ENCODE data around the gene CXCL11. TPM values are rescaled to one million over a fixed set of nuclear protein-coding genes. Genes with fewer than 3 reads are reported as not detected.
"Not testable (repeated sequence)": the region's sequence is repeated elsewhere in the genome, so short reads cannot be mapped to it uniquely, and the experiment has no call there.

CXCL11 gene
- polyA plus RNA-seq, 4 donors = 0.18 to 0.62 (median 0.41) TPM

DNA sequence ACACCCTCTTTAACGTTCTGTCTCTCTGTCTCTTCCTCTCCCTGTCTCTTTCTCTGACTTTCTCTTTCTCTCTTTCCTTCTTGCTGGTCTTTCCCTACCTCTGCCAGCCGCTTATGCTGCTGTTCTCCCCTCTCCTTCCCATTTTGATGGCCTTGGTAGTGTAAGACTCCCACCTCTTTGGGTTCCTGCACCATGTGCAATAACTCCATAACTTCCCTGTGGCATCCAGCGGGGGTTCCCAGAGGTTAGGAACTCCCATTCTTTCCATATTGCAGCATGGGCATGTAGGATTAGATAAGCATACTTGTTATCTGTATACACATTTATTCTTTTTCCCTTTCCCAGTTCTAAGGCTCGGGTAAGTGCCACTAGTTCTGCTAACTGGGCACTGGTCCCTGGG is 8.8 kb upstream of the CXCL11 start:
- not testable (repeated sequence) for DNase-seq (ENCODE audit: low read depth in 4 of 4, low spot score in 3 of 4)

DNA sequence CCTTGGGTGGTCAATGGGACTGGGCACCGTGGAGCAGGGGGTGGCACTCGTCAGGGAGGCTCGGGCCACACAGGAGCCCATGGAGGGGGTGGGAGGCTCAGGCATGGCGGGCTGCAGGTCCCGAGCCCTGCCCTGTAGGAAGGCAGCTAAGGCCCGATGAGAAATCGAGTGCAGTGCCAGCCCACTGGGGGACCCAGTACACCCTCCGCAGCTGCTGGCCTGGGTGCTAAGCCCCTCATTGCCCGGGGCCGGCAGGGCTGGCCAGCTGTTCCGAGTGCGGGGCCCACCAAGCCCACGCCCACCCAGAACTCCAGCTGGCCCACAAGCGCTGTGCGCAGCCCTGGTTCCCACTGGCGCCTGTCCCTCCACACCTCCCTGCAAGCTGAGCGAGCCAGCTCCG is 7.4 kb upstream of the CXCL11 start:
- not testable (repeated sequence) for DNase-seq (ENCODE audit: low read depth in 4 of 4, low spot score in 3 of 4)

DNA sequence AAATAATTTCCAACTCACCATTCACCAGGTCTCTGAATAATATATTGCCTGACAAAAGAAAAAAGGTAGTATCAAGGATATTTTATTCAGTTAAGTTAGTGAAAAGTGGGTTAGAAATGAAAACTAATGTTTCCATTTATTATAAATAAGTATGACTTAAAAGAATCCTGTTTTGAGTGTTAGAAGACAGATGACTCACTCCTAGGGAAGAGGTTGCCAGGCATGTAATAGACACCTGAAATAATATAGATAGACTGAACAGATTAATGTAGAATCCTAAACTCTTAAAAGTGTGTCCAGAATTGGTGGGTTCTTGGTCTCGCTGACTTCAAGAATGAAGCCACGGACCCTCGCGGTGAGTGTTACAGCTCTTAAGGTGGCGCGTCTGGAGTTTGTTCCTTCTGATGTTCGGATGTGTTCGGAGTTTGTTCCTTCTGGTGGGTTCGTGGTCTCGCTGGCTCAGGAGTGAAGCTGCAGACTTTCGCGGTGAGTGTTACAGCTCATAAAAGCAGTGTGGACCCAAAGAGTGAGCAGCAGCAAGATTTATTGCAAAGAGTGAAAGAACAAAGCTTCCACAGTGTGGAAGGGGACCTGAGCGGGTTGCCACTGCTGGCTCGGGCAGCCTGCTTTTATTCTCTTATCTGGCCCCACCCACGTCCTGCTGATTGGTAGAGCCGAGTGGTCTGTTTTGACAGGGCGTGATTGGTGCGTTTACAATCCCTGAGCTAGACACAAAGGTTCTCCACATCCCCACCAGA is 6.5 kb upstream of the CXCL11 start:
- not testable (repeated sequence) for DNase-seq (ENCODE audit: low read depth in 4 of 4, low spot score in 3 of 4)

DNA sequence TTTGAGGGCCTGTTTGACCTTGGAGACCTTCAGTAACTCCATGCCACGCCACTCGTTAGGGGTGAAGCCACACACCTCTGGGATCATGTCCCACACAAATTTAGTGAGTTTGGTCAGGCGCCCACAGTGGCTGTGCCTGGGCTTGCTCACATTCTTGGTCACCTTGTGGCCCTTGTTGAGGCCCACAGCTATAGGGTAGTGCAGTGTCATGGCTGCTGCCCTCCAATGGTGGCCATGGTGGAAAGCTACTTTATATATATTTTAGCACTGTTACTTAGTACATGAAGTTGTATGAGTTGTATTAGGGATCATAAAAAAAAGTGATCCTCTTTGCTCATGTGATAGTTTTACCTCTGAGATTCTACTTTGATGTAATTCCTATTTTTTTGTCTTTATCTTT is 985 bp upstream of the CXCL11 start:
- no peak for DNase-seq (ENCODE audit: low read depth in 4 of 4, low spot score in 3 of 4)

DNA sequence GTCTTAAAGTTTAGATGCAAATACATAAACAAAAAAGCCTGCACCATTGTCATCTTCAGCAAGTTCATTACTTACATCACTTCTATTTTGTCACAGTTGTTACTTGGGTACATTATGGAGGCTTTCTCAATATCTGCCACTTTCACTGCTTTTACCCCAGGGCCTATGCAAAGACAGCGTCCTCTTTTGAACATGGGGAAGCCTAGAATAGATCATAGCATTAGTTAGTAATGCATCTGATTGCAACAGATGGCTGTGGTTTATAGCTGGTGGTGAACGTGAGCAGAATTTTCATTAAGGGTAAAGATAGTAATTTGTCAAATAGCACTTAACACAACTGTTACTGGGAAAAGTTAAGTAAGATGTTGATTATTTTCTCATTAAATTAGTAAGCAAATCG is 729 bp downstream of the CXCL11 start:
- DNase-seq (ENCODE audit: low read depth in 4 of 4, low spot score in 3 of 4) = no peak

DNA sequence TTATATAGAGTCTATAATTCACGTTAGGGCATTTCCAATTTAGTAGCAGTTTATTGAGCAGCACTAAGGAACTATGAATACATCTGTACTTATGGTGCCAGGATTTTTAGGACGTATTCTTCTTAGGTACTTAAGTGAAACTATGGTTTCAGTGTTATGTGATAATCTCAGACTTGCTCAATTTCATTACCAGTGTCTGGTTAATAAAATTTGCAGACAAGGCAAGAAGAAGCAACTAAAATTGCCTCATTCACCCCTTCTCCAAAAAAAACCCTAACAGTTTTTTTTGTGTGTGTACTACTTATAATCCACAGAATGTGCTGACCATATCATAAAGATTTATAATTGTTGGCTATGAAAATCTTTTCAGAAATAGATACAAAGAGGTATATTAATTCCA is 6.6 kb downstream of the CXCL11 start:
- DNase-seq (ENCODE audit: low read depth in 4 of 4, low spot score in 3 of 4) = no peak

DNA sequence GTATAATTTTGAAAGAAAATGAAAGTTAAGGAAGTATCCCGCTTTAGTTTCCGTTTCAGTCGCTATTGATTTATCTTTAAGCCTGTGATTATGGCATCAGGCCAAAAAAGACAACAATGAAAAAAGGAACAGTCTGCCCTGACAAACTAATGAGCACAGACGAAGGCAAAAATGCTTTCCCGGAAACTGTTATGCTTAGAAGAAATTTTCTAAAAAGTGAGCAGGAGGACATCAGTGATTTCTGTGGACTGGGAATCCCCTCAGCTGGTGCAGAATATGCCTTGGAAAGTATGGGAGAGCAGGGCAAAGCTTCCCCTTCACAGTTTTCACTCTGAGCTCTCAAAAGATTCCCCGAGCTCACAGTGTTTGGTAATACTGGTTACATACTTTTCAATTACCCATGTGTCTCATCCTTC is 7.5 kb downstream of the CXCL11 start:
- peak in 1 of 4 donors; percentile 20 for DNase-seq (ENCODE audit: low read depth in 4 of 4, low spot score in 3 of 4)

DNA sequence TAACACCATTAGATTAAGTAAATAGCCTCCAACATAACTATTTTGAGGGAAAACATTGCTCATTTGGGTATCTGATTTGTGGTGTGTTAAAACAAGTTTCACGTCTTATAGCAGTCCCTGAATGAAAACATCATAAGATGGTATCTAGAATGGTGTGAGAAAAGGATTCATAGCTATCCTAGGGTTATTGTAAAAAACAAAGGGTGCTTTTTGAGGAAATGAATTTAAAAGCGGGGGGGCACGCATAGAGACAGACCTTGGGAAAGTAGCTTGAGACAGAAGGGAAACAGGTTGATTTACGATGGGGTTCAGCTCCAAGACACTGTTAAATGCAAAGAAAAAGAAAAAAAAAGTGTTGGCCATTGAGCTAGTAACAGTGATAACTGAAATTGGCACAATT is 11.8 kb downstream of the CXCL11 start:
- DNase-seq (ENCODE audit: low read depth in 4 of 4, low spot score in 3 of 4) = no peak

DNA sequence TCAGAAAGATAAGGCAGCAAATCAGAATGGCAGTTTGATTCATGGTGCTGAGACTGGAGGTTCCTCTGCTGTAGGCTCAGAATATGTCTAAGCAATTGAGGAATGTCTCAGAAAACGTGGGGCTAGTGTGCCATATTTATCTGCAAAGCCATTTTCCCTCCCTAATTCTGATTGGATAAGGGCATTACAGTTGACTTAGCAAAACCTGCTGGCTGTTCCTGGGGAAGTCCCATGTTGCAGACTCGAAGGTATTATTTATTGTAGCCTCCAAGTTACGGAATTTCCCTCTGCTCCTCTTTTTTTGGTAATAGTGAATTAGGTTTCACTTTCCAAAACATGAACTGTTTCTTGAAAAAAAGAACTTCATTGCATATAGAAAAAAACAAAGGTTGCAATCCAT is 12.5 kb downstream of the CXCL11 start, which contains the start of gene CXCL10:
Gene CXCL10, minus strand, starts transcription at position 109 of the 400 bp plus-strand sequence. Its CDS starts 66 bp downstream, at position 43.
- DNase-seq (ENCODE audit: low read depth in 4 of 4, low spot score in 3 of 4) = no peak

DNA sequence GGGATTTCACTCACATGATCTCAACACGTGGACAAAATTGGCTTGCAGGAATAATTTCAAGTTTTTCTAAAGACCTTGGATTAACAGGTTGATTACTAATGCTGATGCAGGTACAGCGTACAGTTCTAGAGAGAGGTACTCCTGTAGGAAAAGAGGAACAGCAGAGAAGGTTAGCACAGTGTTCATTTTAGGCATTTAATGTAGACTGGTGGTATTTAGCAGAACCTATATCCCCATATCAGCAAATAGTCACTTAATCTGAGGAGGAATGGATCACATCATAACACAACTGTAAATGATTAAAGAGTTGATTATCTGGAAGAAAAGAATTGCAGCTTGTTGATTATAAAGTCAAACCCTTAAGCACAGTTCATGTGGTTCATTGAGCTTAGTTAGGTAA is 13.2 kb downstream of the CXCL11 start:
- DNase-seq (ENCODE audit: low read depth in 4 of 4, low spot score in 3 of 4) = no peak

DNA sequence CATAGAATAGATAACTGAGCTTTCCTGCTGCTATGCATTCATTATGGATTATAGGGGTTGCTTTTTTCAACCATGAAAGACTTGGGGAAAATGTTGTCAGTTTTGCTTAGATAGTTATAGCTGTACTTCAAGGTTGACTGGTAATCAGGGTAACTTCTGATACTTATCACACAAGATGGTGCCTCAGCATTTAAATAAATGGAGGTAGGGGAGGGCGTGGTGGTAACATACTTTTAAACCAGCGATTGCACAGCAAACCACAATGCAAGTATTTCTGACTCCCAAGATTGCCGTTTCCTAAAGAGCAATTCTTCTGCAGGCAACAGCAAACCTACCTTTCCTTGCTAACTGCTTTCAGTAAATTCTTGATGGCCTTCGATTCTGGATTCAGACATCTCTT is 13.8 kb downstream of the CXCL11 start:
- DNase-seq (ENCODE audit: low read depth in 4 of 4, low spot score in 3 of 4) = no peak

DNA sequence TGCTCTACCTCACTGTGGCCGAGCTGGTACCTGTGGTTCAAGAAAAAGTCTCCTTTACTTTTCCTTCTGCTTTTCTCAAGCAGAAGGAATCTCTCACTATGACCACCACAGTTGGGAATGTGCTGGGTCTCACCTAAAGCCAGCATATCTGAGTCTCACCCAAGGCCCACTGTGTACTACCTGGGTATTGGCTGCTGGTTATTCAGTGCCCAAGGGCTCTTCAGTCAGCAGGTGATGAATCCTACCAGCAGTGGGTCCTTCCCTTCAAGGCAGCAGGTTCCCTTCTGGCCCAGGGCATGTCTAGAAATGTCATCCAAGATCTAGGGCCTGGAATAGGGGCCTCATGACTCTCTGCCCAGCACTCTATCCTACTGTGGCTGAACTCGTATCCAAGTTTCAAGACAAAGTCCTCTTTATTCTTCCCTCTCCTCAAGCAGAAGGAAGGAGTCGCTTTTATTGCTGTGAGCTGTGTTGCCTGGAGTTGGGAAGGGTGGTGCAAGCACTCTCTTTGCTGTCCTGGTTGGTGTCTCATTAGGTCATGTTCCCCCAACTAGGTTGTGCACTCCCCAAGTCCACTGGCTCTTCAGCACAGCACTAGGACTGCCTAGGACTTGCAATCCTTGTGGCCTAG is 18.7 kb downstream of the CXCL11 start:
- no peak for DNase-seq (ENCODE audit: low read depth in 4 of 4, low spot score in 3 of 4)

DNA sequence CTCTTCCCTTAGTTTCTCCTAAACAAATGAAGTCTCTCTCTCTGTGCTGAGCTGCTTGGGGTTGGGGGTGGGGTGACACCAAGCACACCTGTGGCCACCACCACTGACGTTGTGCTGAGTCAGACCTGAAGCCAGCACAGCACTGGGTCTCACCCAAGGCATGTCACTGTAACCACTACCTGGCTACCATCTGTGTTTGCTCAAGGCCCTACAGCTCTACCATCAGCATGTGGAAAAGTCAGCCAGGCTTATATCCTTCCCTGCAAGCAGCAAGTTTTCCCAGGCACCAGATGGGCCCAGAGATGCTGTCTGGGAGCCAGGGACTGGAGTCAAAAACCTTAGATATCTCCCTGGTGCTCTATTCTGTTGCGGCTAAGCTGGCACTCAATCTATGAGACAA is 19.5 kb downstream of the CXCL11 start:
- DNase-seq (ENCODE audit: low read depth in 4 of 4, low spot score in 3 of 4) = no peak

DNA sequence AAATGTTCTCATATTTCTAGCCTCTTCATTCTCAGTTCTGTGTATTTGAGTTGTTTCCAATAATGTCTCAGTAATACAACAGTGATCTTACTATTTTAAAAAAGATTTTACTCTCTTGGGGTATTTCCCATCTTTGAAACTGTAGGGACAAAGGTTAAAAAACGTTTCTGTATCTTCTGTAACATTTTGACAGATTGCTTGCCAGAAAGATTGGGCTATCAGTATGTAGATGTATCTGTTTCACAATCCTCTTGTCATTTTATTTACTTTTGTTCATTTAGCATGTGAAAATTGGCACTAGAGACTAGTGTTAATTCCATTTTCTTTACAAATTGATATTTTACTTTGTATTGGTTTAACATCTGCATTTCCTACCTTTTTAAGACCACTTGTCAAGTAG is 22.3 kb downstream of the CXCL11 start:
- no peak for DNase-seq (ENCODE audit: low read depth in 4 of 4, low spot score in 3 of 4)

DNA sequence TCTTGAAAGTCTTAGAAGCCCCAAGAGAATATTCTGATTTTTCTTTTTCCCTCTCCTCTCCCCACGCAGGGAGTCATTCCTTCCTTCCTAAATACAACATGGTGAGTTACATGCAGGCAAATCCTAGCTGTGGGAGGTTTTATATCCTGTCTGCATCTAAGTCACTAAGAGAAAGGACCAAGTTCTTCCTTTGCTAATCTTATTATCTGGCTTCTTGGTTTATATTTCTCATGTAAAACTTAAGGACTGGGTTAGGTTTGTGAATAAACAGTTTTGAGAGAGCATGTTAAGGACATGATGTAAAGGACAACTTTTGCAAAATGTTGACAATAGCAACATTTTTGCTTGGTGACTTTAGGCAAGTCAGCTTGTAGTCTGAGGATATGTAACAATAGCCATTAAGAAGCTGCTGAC is 23.5 kb downstream of the CXCL11 start:
- DNase-seq (ENCODE audit: low read depth in 4 of 4, low spot score in 3 of 4) = no peak

DNA sequence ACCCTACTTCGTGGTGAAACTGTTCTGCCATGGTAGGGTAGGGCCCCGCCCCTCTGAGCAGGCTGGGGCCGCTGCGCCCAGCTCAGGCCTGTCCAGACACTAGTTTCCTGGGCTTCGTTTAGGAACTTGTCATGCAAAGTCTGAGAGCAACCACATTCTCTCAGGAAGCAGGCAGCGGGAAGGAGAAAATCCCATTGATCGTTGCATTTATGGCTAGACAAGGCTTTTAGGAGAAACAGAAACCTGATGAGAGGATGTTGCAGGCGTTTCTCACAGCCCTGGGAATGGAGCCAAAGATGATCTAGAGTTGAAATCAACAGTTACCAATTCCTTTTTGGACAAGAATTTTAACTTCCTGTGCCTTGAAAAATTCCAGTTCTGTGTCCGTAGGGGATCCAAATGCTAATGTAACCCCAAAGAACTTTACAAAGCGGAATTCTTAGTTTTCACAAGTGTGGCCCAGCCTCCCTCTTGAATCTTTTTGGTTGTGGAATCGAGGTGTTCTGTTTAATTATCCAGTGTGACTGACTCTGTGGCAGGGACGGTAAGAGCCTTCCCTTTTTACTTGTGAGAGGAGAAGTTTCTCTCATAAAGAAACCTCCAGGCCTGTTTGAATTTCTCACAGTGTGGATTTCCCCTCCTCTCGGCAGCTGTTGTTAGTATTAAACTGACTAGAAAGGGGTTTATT is 24.0 kb downstream of the CXCL11 start:
- no peak for DNase-seq (ENCODE audit: low read depth in 4 of 4, low spot score in 3 of 4)

DNA sequence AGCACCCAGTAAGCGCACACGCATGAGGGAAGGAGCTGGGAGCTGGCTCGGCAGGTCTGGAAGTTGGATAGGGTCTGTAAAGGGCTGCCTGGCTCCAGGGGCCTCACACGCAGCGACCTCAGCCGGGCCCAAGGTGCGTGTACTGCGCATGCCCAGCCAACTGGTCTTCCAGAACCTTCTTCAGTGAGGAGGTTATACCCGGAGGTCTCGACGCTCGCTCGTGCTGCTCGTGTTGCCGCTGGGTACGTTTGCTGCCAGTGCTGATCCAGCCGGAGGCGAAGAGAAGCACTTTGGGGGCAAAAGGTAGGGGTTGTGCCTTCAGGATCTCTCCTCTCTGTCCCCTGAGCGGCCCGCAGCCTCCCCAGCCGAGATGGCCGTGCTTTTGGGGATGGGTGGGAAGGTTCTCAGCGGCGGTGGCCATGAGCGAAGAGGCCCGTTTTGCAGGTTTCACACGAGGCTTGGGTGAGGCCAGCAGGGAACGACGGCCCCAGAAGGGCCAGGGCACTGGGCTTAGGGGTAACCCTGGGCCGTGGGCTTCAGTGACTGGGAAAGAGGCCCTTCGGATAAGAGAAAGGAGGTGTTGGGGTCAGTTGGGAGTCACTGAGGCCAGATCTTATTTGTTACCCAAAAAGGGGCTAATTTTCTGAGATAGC is 24.7 kb downstream of the CXCL11 start:
- no peak for DNase-seq (ENCODE audit: low read depth in 4 of 4, low spot score in 3 of 4)

DNA sequence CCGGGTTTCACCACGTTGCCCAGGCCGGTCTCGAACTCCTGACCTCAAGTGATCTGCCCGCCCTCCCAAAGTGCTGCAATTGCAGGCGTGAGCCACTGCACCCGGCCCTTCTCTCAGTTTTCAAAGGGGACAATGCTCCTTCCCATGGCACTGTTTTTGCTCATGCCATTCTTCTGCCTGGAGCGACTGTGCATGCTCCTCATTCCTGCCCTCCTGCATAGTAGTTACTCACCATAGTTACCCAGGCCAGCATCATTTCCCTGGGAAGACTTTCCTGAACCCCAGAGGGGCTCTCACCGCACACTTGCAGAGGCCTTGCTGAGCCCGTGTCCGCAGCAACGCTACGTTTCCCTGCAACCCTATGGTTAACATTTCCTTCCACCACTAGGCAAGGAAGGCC is 25.3 kb downstream of the CXCL11 start:
- DNase-seq (ENCODE audit: low read depth in 4 of 4, low spot score in 3 of 4) = no peak

DNA sequence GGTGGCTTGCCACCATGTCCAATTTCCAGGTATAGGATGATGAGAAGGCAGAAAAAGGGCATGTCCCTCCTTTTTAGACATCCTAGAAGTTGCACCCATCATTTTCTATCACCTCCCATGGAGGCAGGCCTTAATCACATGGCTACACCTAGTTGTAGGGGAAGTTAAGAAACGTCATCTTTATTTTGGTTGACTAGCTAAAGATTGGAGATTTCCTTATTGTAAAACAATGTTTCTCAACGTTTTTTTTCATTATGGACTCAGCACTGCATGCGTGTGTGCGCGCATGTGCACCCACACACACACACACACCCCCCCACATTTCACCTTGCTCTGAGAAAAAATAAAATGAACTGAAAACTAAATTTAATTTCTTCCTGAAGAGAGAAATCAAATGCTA is 26.6 kb downstream of the CXCL11 start:
- no peak for DNase-seq (ENCODE audit: low read depth in 4 of 4, low spot score in 3 of 4)

DNA sequence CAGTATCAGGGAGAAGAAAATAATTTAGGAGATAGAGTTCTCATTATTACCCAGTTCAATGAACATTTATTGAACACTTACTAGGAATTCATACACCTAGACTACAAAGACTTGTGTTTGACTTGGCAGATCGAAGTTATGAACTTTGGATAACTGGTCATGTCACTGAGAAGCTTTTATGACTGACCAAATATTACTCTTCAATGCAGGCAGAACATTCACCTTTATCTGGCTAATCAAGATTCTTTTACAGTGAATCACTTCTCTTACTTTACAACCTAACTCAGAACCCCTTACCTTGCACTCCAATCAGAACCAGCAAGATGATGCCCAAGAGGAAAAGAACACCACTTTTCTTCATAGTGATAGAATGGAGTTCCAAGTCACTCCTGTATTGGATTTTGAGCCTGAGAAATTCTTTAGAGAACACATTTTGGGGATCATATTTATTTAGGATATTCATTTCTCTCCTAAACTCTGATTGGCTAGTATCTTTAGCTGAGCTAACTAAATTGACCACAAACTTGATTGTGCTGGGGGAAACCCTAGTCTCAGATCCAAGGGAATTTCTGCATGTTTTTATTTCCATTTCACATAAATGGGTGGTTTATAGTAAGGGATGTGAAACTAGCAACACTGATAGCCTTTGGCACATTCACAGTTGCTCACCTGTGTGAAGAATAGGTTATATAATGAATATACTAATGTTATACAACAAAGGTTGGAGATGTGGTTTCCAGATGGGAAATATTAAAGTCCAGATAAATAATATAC is 28.6 kb downstream of the CXCL11 start, which contains the start of gene CXCL9:
Gene CXCL9, minus strand, starts transcription at position 421 of the 774 bp plus-strand sequence. Its CDS starts 60 bp downstream, at position 361.
- no peak for DNase-seq (ENCODE audit: low read depth in 4 of 4, low spot score in 3 of 4)

All from left renal pelvis (tissue), 4 donors.